ENCODE measurements around the gene PTPRM.

GRCh38 chr18:7617738-7618422 lies 50.8 kb downstream of the PTPRM start:
- no peak for TF ChIP-seq CTCF (conservative IDR thresholded peaks at IDR 0.05; ENCODE audit: low read depth, low read length)
- TF ChIP-seq, protein P1, sequence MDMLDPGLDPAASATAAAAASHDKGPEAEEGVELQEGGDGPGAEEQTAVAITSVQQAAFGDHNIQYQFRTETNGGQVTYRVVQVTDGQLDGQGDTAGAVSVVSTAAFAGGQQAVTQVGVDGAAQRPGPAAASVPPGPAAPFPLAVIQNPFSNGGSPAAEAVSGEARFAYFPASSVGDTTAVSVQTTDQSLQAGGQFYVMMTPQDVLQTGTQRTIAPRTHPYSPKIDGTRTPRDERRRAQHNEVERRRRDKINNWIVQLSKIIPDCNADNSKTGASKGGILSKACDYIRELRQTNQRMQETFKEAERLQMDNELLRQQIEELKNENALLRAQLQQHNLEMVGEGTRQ (IDR thresholded peaks at IDR 0.05; ENCODE audit: low read depth, low read length), result no peak
- no peak for TF ChIP-seq POLR2A (IDR thresholded peaks at IDR 0.05; ENCODE audit: low read depth, low read length)
- no peak for TF ChIP-seq RFX5 (IDR thresholded peaks at IDR 0.05; ENCODE audit: low read depth, low read length)
